K562 (cell line): ENCODE data around the gene PPM1E. TPM values are rescaled to one million over a fixed set of nuclear protein-coding genes. Genes with fewer than 3 reads are reported as not detected.
A peak's percentile ranks its signal among the peaks of the same experiment; 100 is the strongest.

Experiments used
- ATAC-seq: fragments of 200-7000 bp; cut with Tn5 transposase; 3 replicates; pipeline ENCODE4 v1.9.1; 2020; ENCODE audit warnings: moderate library complexity
- BruUV-seq: library from RNA; stranded (reverse); fragments of 400-500 nt; replicated peaks from 2 replicates; lab custom pipeline; 2021; lab: Mats Ljungman, UMichigan
- CTCF ChIA-PET: fragments of 300-600 bp; formaldehyde crosslinking; extraction: SDS; loops from one replicate; lab custom pipeline; 2021; ENCODE audit warnings: low intra/inter-chr PET ratio; lab: Yijun Ruan, JAX
- POLR2A ChIA-PET: fragments of 300-600, 350-650 bp; sonication (Branson Sonifier 250); formaldehyde crosslinking; extraction: SDS; loops from one replicate; lab custom pipeline; 2021; ENCODE audit warnings: antibody characterized with exemption, inconsistent platforms; lab: Yijun Ruan, JAX
- DNase-seq, 4 experiments: peaks; one replicate each; pipeline versions ENCODE4 v3.0.0 to v3.0.0-alpha.2; 2011 to 2018; ENCODE audit warnings: low spot score in 3 of 4, mixed read lengths in 3 of 4; ENCODE audit errors: extremely low read depth in 1 of 4
- FAIRE-seq: peaks from 2 replicates; lab custom pipeline; 2011; peaks lifted over from hg19 to GRCh38; lab: Jason Lieb, UNC
- H2AFZ ChIP-seq: 2 replicates; pipeline ENCODE4 v1.6.0; 2011; ENCODE audit warnings: low read depth, low read length, control low read depth, inconsistent platforms
- H3K27ac ChIP-seq: fragments of 200-600 bp; 3 replicates; pipeline ENCODE4 v1.8.0; 2011; ENCODE audit warnings: low read depth, mild to moderate bottlenecking, control low read depth, inconsistent platforms, low read length, moderate library complexity, mixed read lengths; ENCODE audit errors: extremely low read depth
- H3K27me3 ChIP-seq, 2 experiments: fragments of 300-600 bp in 1 of 2; 2 replicates in 1 of 2; 3 replicates in 1 of 2; pipeline versions ENCODE4 v1.6.0 to v1.8.0; 2011; ENCODE audit warnings: inconsistent platforms in 2 of 2, low read length in 2 of 2, mild to moderate bottlenecking in 1 of 2, mixed read lengths in 1 of 2, moderate library complexity in 1 of 2; ENCODE audit not compliant: control insufficient read depth in 2 of 2, insufficient read depth in 2 of 2
- H3K36me3 ChIP-seq: fragments of 300-600 bp; 3 replicates; pipeline ENCODE4 v1.8.0; 2011; ENCODE audit warnings: mild to moderate bottlenecking, low read length, inconsistent platforms; ENCODE audit not compliant: control insufficient read depth, insufficient read depth
- H3K4me1 ChIP-seq, 2 experiments: fragments of 200-600 bp in 1 of 2; replicated peaks in 1 of 2; 2 replicates in 1 of 2; 3 replicates in 1 of 2; pipeline versions ENCODE4 v1.5.1 to v1.8.0; 2011; ENCODE audit warnings: inconsistent platforms in 2 of 2, low read length in 2 of 2, mild to moderate bottlenecking in 1 of 2, mixed read lengths in 1 of 2, moderate library complexity in 1 of 2; ENCODE audit not compliant: control insufficient read depth in 2 of 2, insufficient read depth in 2 of 2
- H3K4me2 ChIP-seq: 2 replicates; pipeline ENCODE4 v1.6.1; 2011; ENCODE audit warnings: low read length, control low read depth, inconsistent platforms, mixed read lengths; ENCODE audit not compliant: insufficient read depth
- H3K4me3 ChIP-seq: fragments of 200-600 bp; sonication (generic), shearing (Covaris generic); 2 replicates; pipeline ENCODE4 v1.5.1; 2016; ENCODE audit warnings: control low read depth, inconsistent platforms
- H3K79me2 ChIP-seq: fragments of 200-600 bp; 3 replicates; pipeline ENCODE4 v1.8.0; 2011; ENCODE audit warnings: low read length, inconsistent platforms; ENCODE audit not compliant: control insufficient read depth, insufficient read depth
- H3K9ac ChIP-seq, 2 experiments: 2 replicates each; pipeline versions ENCODE4 v1.6.0 to v1.6.1; 2011; ENCODE audit warnings: low read depth in 2 of 2, low read length in 2 of 2, control low read depth in 1 of 2, inconsistent platforms in 1 of 2, mild to moderate bottlenecking in 1 of 2, mixed read lengths in 1 of 2; ENCODE audit not compliant: insufficient read depth in 1 of 2
- H3K9me1 ChIP-seq: one replicate; pipeline ENCODE4 v1.6.0; 2011; ENCODE audit warnings: inconsistent platforms, mild to moderate bottlenecking, low read length, moderate library complexity; ENCODE audit not compliant: control insufficient read depth, insufficient read depth
- H3K9me3 ChIP-seq: replicated peaks from 2 replicates; pipeline ENCODE4 v1.5.1; 2011; ENCODE audit warnings: low read depth, low read length, inconsistent platforms; ENCODE audit not compliant: control insufficient read depth, insufficient read depth
- H4K20me1 ChIP-seq: replicated peaks from 2 replicates; pipeline ENCODE4 v1.6.1; 2011; ENCODE audit warnings: low read length, inconsistent platforms, mixed read lengths; ENCODE audit not compliant: control insufficient read depth, insufficient read depth
- HIVEP1 ChIP-seq: fragments of 250-450 bp; sonication (Bioruptor Pico); IDR thresholded peaks from 2 replicates; pipeline ENCODE4 v1.4.0; 2020; ENCODE audit warnings: mild to moderate bottlenecking
- KDM5B ChIP-seq: fragments of 200-600 bp; sonication (generic); IDR thresholded peaks from 2 replicates; pipeline ENCODE4 v1.6.1; 2012; ENCODE audit warnings: low read depth, mild to moderate bottlenecking, moderate library complexity, low read length, control low read depth, inconsistent platforms; ENCODE audit not compliant: insufficient replicate concordance
- REST ChIP-seq, 2 experiments: fragments of 450-650 bp; formaldehyde crosslinking in 1 of 2; IDR thresholded peaks; 2 replicates each; pipeline versions ENCODE4 v1.4.0 to v1.6.1; 2014 to 2020; ENCODE audit warnings: mild to moderate bottlenecking in 2 of 2, borderline replicate concordance in 1 of 2, low read depth in 1 of 2
- TRIM28 ChIP-seq: fragments of 450-650 bp; IDR thresholded peaks from 2 replicates; pipeline ENCODE4 v1.6.1; 2017
- ZNF143 ChIP-seq: sonication (generic); formaldehyde crosslinking; IDR thresholded peaks from 2 replicates; pipeline ENCODE4 v1.9.0; 2022; ENCODE audit warnings: mild to moderate bottlenecking, missing genetic modification reagents
- WGBS: fragments of 100-300 bp; shearing (Covaris generic); methylation state at CpG from one replicate; pipeline ENCODE4 v1.1.6; 2016; ENCODE audit warnings: low coverage, mixed read lengths; ENCODE audit not compliant: insufficient coverage; ENCODE audit errors: missing lambda C conversion rate; 5-methylcytosine and 5-hydroxymethylcytosine counted together
- in situ Hi-C: fragments of 300-500 bp; cut with MboI; formaldehyde crosslinking; loops from 4 replicates; pipeline ENCODE4 v1.15.0; 2018; ENCODE audit warnings: inconsistent platforms, mixed read lengths
- intact Hi-C: fragments of 100-400 bp; cut with micrococcal nuclease; formaldehyde crosslinking; loops from 2 replicates; pipeline ENCODE4 v1.14.2; 2022
- polyA plus RNA-seq, 8 experiments: library from polyadenylated mRNA; depleted of rRNA in 4 of 8; stranded (reverse) in 5 of 8; unstranded in 3 of 8; fragments of >200 nt; fragmentation: Nextera tagmentation in 2 of 8; fragmentation: Illumina TruSeq in 1 of 8; extraction: Ambion mirVana in 2 of 8; extraction: Trizol in 1 of 8; gene quantifications; 2 replicates each; pipeline versions ENCODE4 v1.2.1 to v1.2.3, GENCODE V29; 2011 to 2014; ENCODE audit warnings: inconsistent platforms in 1 of 8, missing spikeins in 1 of 8
- total RNA-seq, 7 experiments: library from RNA; depleted of rRNA in 6 of 7; stranded (reverse); fragments of >200 nt in 6 of 7; fragmentation: Illumina TruSeq in 2 of 7; extraction: Trizol in 2 of 7; gene quantifications; 2 replicates each; pipeline versions ENCODE4 v1.2.1 to v1.2.3, GENCODE V29; 2011 to 2021; ENCODE audit warnings: low replicate concordance in 1 of 7
- TF ChIP-seq, protein P1 (sequence below): IDR thresholded peaks from 2 replicates; pipeline ENCODE4 v1.6.1; 2012; ENCODE audit warnings: low read depth, low read length, improper control_type of control experiment, borderline replicate concordance

The PPM1E gene
- total and polyA plus RNA-seq, 9 of the 15 experiments (the other 6 are each of a cell fraction or from before 2014, with no cell fraction given), result 1.0 to 5.7 (median 4.7) TPM

- TF ChIP-seq REST (IDR thresholded peaks at IDR 0.05; ENCODE audit: borderline replicate concordance) (peak; percentile 84), REST (CRISPR knock-in tag; IDR thresholded peaks at IDR 0.05; ENCODE audit: low read depth) (no peak)
These were observed 44.6 kb upstream of the PPM1E start (continued) for GRCh38 chr17:58710948-58711552.

DNA sequence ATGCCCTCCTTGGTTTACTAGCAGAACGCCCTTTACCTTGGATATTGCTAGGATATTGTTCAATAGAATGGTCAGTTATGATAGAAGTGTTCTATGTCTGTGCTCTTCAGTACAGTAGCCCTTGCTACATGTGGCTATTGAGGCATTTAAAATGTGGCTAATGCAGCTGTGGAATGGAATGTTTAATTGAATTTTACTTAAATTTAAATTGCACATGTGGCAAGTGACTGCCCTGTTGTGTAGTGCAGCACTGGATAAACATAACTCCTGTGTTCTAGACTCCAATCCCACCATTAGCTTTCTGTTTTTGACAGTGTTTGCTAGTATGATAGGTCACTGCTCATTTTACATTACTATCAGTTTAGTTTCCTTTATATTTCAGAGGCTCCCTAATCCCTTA, 33.4 kb upstream of the PPM1E start:
- no peaks in the 10 kb centered on the region for H3K79me2 ChIP-seq
- no peak overlapping the region for H3K9ac ChIP-seq
- CTCF ChIA-PET, result no interaction called here
- no peaks in the 10 kb centered on the region for H3K9me3 ChIP-seq
- no peaks in the 10 kb centered on the region for H4K20me1 ChIP-seq
- H3K9me1 ChIP-seq, result no peaks in the 10 kb centered on the region
- H3K4me1 ChIP-seq, result no peaks in the 10 kb centered on the region
- no peak overlapping the region for H3K27ac ChIP-seq
- DNase-seq (no peak), ATAC-seq (no peak), FAIRE-seq (no peak)
- POLR2A ChIA-PET, result no interaction called here
- no peak overlapping the region for H3K4me3 ChIP-seq
- in situ Hi-C loops, result no loop called here
- WGBS, result 90% methylated on average over 1 of the region's 1 CpG
- no peaks in the 10 kb centered on the region for H3K27me3 ChIP-seq
- H3K4me2 ChIP-seq, result no peak overlapping the region
- no TSS peak for BruUV-seq
- H2AFZ ChIP-seq, result no peak overlapping the region
- intact Hi-C loops, result no loop called here
- H3K36me3 ChIP-seq, result peaks cover 46% of the 10 kb centered on the region
- TF ChIP-seq KDM5B (no peak), TRIM28 (no peak), ZNF143 (CRISPR knock-in tag) (no peak), HIVEP1 (no peak)
- TF ChIP-seq, protein P1, sequence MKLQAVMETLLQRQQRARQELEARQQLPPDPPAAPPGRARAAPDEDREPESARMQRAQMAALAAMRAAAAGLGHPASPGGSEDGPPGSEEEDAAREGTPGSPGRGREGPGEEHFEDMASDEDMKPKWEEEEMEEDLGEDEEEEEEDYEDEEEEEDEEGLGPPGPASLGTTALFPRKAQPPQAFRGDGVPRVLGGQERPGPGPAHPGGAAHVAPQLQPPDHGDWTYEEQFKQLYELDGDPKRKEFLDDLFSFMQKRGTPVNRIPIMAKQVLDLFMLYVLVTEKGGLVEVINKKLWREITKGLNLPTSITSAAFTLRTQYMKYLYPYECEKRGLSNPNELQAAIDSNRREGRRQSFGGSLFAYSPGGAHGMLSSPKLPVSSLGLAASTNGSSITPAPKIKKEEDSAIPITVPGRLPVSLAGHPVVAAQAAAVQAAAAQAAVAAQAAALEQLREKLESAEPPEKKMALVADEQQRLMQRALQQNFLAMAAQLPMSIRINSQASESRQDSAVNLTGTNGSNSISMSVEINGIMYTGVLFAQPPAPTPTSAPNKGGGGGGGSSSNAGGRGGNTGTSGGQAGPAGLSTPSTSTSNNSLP, result no peak
